ENCODE data around the gene HMGN4. TPM values are rescaled to one million over a fixed set of nuclear protein-coding genes. Genes with fewer than 3 reads are reported as not detected.

Gene HMGN4
- total and polyA plus RNA-seq, 2 donors (not counting 3 experiments of a cell fraction or from before 2014, with no cell fraction given): 13.1 to 36.9 TPM

DNA sequence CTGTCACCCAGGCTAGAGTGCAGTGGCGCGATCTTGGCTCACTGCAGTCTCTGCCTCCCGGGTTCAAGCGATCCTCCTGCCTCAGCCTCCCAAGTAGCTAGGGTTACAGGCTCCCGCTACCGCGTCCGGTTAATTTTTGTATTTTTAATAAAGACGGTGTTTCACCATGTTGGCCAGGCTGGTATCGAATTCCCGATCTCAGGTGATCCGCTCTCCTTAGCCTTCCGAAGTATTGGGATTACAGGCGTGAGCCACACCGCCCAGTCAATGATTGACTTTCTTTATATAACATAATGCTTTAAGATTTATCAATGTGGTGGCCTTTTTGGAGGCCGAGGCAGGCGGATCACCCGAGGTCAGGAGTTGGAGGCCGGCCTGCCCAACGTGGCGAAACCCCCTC, 50.8 kb downstream of the HMGN4 start:
- Histone ChIP-seq H3K27me3 (ENCODE audit: control insufficient read depth in 2 of 2, insufficient read depth in 2 of 2, low read length in 2 of 2) (peaks cover 22 to 48% of the 10 kb centered on the region in 2 experiments), H4K20me1 (replicated peaks; ENCODE audit: control insufficient read depth, extremely low read depth, insufficient read depth, low read length) (no peaks in the 10 kb centered on the region), H3K9me3 (replicated peaks; ENCODE audit: control insufficient read depth, insufficient read depth, low read length) (no peaks in the 10 kb centered on the region), H3K36me3 (ENCODE audit: control insufficient read depth in 2 of 2, extremely low read depth in 1 of 2, insufficient read depth in 2 of 2, low read length in 2 of 2) (no peaks in the 10 kb centered on the region), H3K4me3 (replicated peaks in 1 of 3; ENCODE audit: insufficient read depth in 1 of 3, low read depth in 1 of 3, low read length in 3 of 3) (no peak overlapping the region), H3K27ac (ENCODE audit: insufficient read depth, low read depth, low read length) (no peak overlapping the region), H3K79me2 (ENCODE audit: control insufficient read depth, insufficient read depth, low read length) (no peaks in the 10 kb centered on the region), H3K9me1 (replicated peaks; ENCODE audit: control insufficient read depth, extremely low read depth, insufficient read depth, low read length) (no peaks in the 10 kb centered on the region), H3K4me1 (ENCODE audit: control insufficient read depth, extremely low read depth, insufficient read depth, low read length) (no peaks in the 10 kb centered on the region), H2AFZ (ENCODE audit: low read depth, low read length) (no peak overlapping the region), H3K4me2 (ENCODE audit: insufficient read depth, low read length) (no peak overlapping the region), H3K9ac (replicated peaks; ENCODE audit: extremely low read depth, insufficient read depth, low read length) (no peak overlapping the region)
- dilution Hi-C loops (cut with MboI; ENCODE audit: extremely low pct_ligation_motif_present, low sequenced_read_pairs) (no loop called here), intact Hi-C loops (cut with micrococcal nuclease) (no loop called here)
- FAIRE-seq (no peak), DNase-seq (ENCODE audit: low read depth, low spot score) (no peak)
- BruUV-seq (replicated peaks): no TSS peak
- CTCF ChIA-PET: interaction anchor here (15.7 kb wide), 1 partner anchor 14 kb away, joined by 359 read pairs; no protein-coding TSS in a partner anchor
- POLR2A ChIA-PET: no interaction called here
- no peak for TF ChIP-seq POLR2AphosphoS5 (IDR thresholded peaks at IDR 0.05; ENCODE audit: insufficient read depth, low read depth, low read length)
- no peak for TF ChIP-seq MYC (IDR thresholded peaks at IDR 0.05; ENCODE audit: low read depth, low read length)
- TF ChIP-seq FOS (IDR thresholded peaks at IDR 0.05; ENCODE audit: borderline replicate concordance, insufficient read depth, low read length): no peak
- no peak for TF ChIP-seq GATA2 (IDR thresholded peaks at IDR 0.05; ENCODE audit: insufficient read depth, insufficient read length, low read depth, low read length)
- TF ChIP-seq, protein P1, sequence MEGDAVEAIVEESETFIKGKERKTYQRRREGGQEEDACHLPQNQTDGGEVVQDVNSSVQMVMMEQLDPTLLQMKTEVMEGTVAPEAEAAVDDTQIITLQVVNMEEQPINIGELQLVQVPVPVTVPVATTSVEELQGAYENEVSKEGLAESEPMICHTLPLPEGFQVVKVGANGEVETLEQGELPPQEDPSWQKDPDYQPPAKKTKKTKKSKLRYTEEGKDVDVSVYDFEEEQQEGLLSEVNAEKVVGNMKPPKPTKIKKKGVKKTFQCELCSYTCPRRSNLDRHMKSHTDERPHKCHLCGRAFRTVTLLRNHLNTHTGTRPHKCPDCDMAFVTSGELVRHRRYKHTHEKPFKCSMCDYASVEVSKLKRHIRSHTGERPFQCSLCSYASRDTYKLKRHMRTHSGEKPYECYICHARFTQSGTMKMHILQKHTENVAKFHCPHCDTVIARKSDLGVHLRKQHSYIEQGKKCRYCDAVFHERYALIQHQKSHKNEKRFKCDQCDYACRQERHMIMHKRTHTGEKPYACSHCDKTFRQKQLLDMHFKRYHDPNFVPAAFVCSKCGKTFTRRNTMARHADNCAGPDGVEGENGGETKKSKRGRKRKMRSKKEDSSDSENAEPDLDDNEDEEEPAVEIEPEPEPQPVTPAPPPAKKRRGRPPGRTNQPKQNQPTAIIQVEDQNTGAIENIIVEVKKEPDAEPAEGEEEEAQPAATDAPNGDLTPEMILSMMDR (IDR thresholded peaks at IDR 0.05; ENCODE audit: extremely low read depth in 1 of 2, insufficient read depth in 1 of 2, low read depth in 1 of 2, low read length in 2 of 2): no peak
- no peak for TF ChIP-seq POLR2A (IDR thresholded peaks at IDR 0.05; ENCODE audit: low read depth, low read length)
- TF ChIP-seq EZH2 (IDR thresholded peaks at IDR 0.05; ENCODE audit: borderline replicate concordance, low read depth, low read length, severe bottlenecking): no peak
- no peak for TF ChIP-seq JUN (IDR thresholded peaks at IDR 0.05; ENCODE audit: borderline replicate concordance, insufficient read depth, insufficient read length, low read depth)
- TF ChIP-seq, protein P2, sequence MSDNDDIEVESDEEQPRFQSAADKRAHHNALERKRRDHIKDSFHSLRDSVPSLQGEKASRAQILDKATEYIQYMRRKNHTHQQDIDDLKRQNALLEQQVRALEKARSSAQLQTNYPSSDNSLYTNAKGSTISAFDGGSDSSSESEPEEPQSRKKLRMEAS (IDR thresholded peaks at IDR 0.05; ENCODE audit: insufficient read depth, insufficient read length): no peak
